Tibial nerve (tissue), 4 donors: ENCODE measurements around the gene PTPRR. TPM values are rescaled to one million over a fixed set of nuclear protein-coding genes. Genes with fewer than 3 reads are reported as not detected.
A peak's percentile ranks its signal among the peaks of the same experiment; 100 is the strongest.

Experiments
- DNase-seq, 2 donors: peaks; one replicate each; pipeline ENCODE4 v3.0.0-alpha.2; 2019; ENCODE audit warnings: low spot score in 2 of 2
- H3K27ac ChIP-seq, 4 donors: fragments of 200-600 bp; sonication (generic) in 3 of 4; one replicate each; pipeline ENCODE4 v1.5.1; 2017 to 2019; ENCODE audit warnings: mild to moderate bottlenecking in 1 of 4
- H3K27me3 ChIP-seq, 2 donors: fragments of 200-600 bp; sonication (generic) in 1 of 2; one replicate each; pipeline versions ENCODE4 v1.5.1 to v1.6.0; 2017 to 2019
- H3K36me3 ChIP-seq, 3 donors: fragments of 200-600 bp; sonication (generic); one replicate each; pipeline ENCODE4 v1.5.1; 2018 to 2019
- H3K4me1 ChIP-seq, 4 donors: fragments of 200-600 bp; sonication (generic) in 3 of 4; one replicate each; pipeline ENCODE4 v1.5.1; 2017 to 2019
- H3K4me3 ChIP-seq, 4 donors: fragments of 200-600 bp; sonication (generic) in 3 of 4; one replicate each; pipeline ENCODE4 v1.5.1; 2017 to 2019; ENCODE audit warnings: mild to moderate bottlenecking in 1 of 4, moderate library complexity in 1 of 4
- H3K9me3 ChIP-seq, 4 donors: fragments of 200-600 bp; sonication (generic) in 3 of 4; one replicate each; pipeline ENCODE4 v1.5.1; 2017 to 2019
- CTCF ChIP-seq, 5 experiments: fragments of 200-600 bp in 3 of 5; fragments of 450-650 bp in 2 of 5; sonication (generic) in 3 of 5; IDR thresholded peaks; one replicate each; pipeline ENCODE4 v1.5.1; 2016 to 2019; ENCODE audit warnings: antibody characterized with exemption in 5 of 5, mild to moderate bottlenecking in 3 of 5, moderate library complexity in 2 of 5
- EP300 ChIP-seq, 2 donors: sonication (generic); formaldehyde crosslinking; IDR thresholded peaks; one replicate each; pipeline ENCODE4 v1.6.1; 2017; ENCODE audit warnings: antibody characterized with exemption in 2 of 2, mild to moderate bottlenecking in 1 of 2
- POLR2A ChIP-seq, 2 donors: fragments of 450-650 bp; IDR thresholded peaks; one replicate each; pipeline ENCODE4 v1.6.1; 2017; ENCODE audit warnings: antibody characterized with exemption in 2 of 2, mild to moderate bottlenecking in 2 of 2, moderate library complexity in 2 of 2
- WGBS, 2 donors: methylation state at CpG; one replicate each; pipeline ENCODE4 v1.1.5; 2018; 5-methylcytosine and 5-hydroxymethylcytosine counted together
- total RNA-seq, 4 donors: library from RNA; depleted of rRNA; stranded (reverse); fragments of >200 nt; gene quantifications; one replicate each; pipeline ENCODE4 v1.1.0, GENCODE V29; 2016

PTPRR gene
- total RNA-seq, 4 donors from 2014 or later: not detected

- no peak overlapping the region for H3K27ac ChIP-seq
- H3K36me3 ChIP-seq: no peaks in the 10 kb centered on the region
- no peaks in the 10 kb centered on the region for H3K9me3 ChIP-seq
- WGBS, 2 donors: 11 to 13% methylated on average over 2 of the region's 2 CpGs
- H3K4me1 ChIP-seq: peaks cover 0 to 31% (median 5%) of the 10 kb centered on the region in 4 donors
- H3K4me3 ChIP-seq: no peak overlapping the region
- TF ChIP-seq EP300 (IDR thresholded peaks at IDR 0.05) (no peak), POLR2A (IDR thresholded peaks at IDR 0.05) (no peak), CTCF (IDR thresholded peaks at IDR 0.05) (no peak)
- H3K27me3 ChIP-seq: no peaks in the 10 kb centered on the region
- DNase-seq: no peak
Observed at GRCh38 chr12:70648831-70649230, 271.7 kb downstream of the PTPRR start.

GRCh38 chr12:70648191-70648590 lies 272.3 kb downstream of the PTPRR start:
- no peak for DNase-seq
- 83 to 86% methylated on average over 2 of the region's 2 CpGs for WGBS, 2 donors
- Histone ChIP-seq H3K27me3 (no peaks in the 10 kb centered on the region), H3K36me3 (no peaks in the 10 kb centered on the region), H3K9me3 (no peaks in the 10 kb centered on the region), H3K4me3 (no peak overlapping the region), H3K27ac (no peak overlapping the region), H3K4me1 (peaks cover 0 to 31% (median 5%) of the 10 kb centered on the region in 4 donors)
- TF ChIP-seq POLR2A (IDR thresholded peaks at IDR 0.05) (no peak), EP300 (IDR thresholded peaks at IDR 0.05) (no peak), CTCF (IDR thresholded peaks at IDR 0.05) (no peak)

- 39 to 64% methylated on average over 1 of the region's 1 CpG for WGBS, 2 donors
- Histone ChIP-seq H3K27me3 (no peaks in the 10 kb centered on the region), H3K4me3 (no peak overlapping the region), H3K4me1 (peaks cover 0 to 31% (median 5%) of the 10 kb centered on the region in 4 donors), H3K36me3 (no peaks in the 10 kb centered on the region), H3K9me3 (no peaks in the 10 kb centered on the region), H3K27ac (no peak overlapping the region)
- no peak for TF ChIP-seq CTCF (IDR thresholded peaks at IDR 0.05)
- TF ChIP-seq EP300 (IDR thresholded peaks at IDR 0.05): no peak
- TF ChIP-seq POLR2A (IDR thresholded peaks at IDR 0.05): no peak
- DNase-seq: no peak
Observed at GRCh38 chr12:70646850-70647249, 273.7 kb downstream of the PTPRR start.

- Histone ChIP-seq H3K36me3 (no peaks in the 10 kb centered on the region), H3K4me1 (peaks cover 0 to 31% (median 5%) of the 10 kb centered on the region in 4 donors), H3K9me3 (no peaks in the 10 kb centered on the region), H3K4me3 (no peak overlapping the region), H3K27me3 (no peaks in the 10 kb centered on the region), H3K27ac (peak overlapping the region in 2 of 4 donors; percentile 29 to 43)
- TF ChIP-seq EP300 (IDR thresholded peaks at IDR 0.05) (peak; percentile 27 to 71), CTCF (IDR thresholded peaks at IDR 0.05) (no peak)
- DNase-seq: no peak
- 14 to 15% methylated on average over 10 of the region's 10 CpGs for WGBS, 2 donors
Observed at GRCh38 chr12:70645494-70646317, 274.8 kb downstream of the PTPRR start.

GRCh38 chr12:70644861-70645260 lies 275.7 kb downstream of the PTPRR start:
- 87 to 90% methylated on average over 2 of the region's 2 CpGs for WGBS, 2 donors
- TF ChIP-seq EP300 (IDR thresholded peaks at IDR 0.05) (no peak), POLR2A (IDR thresholded peaks at IDR 0.05) (no peak)
- no peak for DNase-seq
- Histone ChIP-seq H3K27me3 (no peaks in the 10 kb centered on the region), H3K4me1 (peaks cover 0 to 31% (median 5%) of the 10 kb centered on the region in 4 donors), H3K4me3 (no peak overlapping the region), H3K9me3 (no peaks in the 10 kb centered on the region), H3K27ac (no peak overlapping the region), H3K36me3 (no peaks in the 10 kb centered on the region)
